WTC11 (cell line): ENCODE data around the gene INPPL1.

Experiments
- ATF3 ChIP-seq: sonication (generic); formaldehyde crosslinking; conservative IDR thresholded peaks from 2 replicates; pipeline ENCODE4 v1.8.1; 2022; ENCODE audit warnings: mild to moderate bottlenecking, missing genetic modification reagents
- CREB1 ChIP-seq: sonication (generic); formaldehyde crosslinking; IDR thresholded peaks from 2 replicates; pipeline ENCODE4 v1.8.0; 2023; ENCODE audit warnings: mild to moderate bottlenecking, missing genetic modification reagents
- CTCF ChIP-seq: fragments of 200-600 bp; IDR thresholded peaks from 2 replicates; pipeline ENCODE4 v1.8.0; 2022; ENCODE audit warnings: antibody characterized with exemption
- E2F1 ChIP-seq: sonication (generic); formaldehyde crosslinking; IDR thresholded peaks from 2 replicates; pipeline ENCODE4 v1.8.0; 2022; ENCODE audit warnings: mild to moderate bottlenecking, missing genetic modification reagents
- HMGXB4 ChIP-seq: sonication (generic); formaldehyde crosslinking; IDR thresholded peaks from 2 replicates; pipeline ENCODE4 v1.8.1; 2023; ENCODE audit warnings: mild to moderate bottlenecking, moderate library complexity, missing genetic modification reagents
- NFYB ChIP-seq: sonication (generic); formaldehyde crosslinking; conservative IDR thresholded peaks from 2 replicates; pipeline ENCODE4 v1.8.0; 2022; ENCODE audit warnings: low read depth, missing genetic modification reagents
- STAT6 ChIP-seq: sonication (generic); formaldehyde crosslinking; conservative IDR thresholded peaks from 2 replicates; pipeline ENCODE4 v1.8.1; 2023; ENCODE audit warnings: mild to moderate bottlenecking, low read depth, missing genetic modification reagents, moderate library complexity
- TF ChIP-seq, protein P1 (sequence below): sonication (generic); formaldehyde crosslinking; IDR thresholded peaks from 2 replicates; pipeline ENCODE4 v1.8.1; 2023; ENCODE audit warnings: mild to moderate bottlenecking, missing genetic modification reagents, moderate library complexity
- TF ChIP-seq, protein P2 (sequence below): sonication (generic); formaldehyde crosslinking; IDR thresholded peaks from 2 replicates; pipeline ENCODE4 v1.8.0; 2022; ENCODE audit warnings: missing genetic modification reagents

GRCh38 chr11:72236774-72237111 lies 12.2 kb downstream of the INPPL1 start:
- TF ChIP-seq STAT6 (CRISPR knock-in tag), result no peak
- TF ChIP-seq, protein P1, sequence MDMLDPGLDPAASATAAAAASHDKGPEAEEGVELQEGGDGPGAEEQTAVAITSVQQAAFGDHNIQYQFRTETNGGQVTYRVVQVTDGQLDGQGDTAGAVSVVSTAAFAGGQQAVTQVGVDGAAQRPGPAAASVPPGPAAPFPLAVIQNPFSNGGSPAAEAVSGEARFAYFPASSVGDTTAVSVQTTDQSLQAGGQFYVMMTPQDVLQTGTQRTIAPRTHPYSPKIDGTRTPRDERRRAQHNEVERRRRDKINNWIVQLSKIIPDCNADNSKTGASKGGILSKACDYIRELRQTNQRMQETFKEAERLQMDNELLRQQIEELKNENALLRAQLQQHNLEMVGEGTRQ (CRISPR knock-in tag), result no peak
- no peak for TF ChIP-seq HMGXB4 (CRISPR knock-in tag)
- TF ChIP-seq NFYB (CRISPR knock-in tag), result no peak
- TF ChIP-seq CREB1 (CRISPR knock-in tag), result no peak
- no peak for TF ChIP-seq CTCF
- TF ChIP-seq, protein P2, sequence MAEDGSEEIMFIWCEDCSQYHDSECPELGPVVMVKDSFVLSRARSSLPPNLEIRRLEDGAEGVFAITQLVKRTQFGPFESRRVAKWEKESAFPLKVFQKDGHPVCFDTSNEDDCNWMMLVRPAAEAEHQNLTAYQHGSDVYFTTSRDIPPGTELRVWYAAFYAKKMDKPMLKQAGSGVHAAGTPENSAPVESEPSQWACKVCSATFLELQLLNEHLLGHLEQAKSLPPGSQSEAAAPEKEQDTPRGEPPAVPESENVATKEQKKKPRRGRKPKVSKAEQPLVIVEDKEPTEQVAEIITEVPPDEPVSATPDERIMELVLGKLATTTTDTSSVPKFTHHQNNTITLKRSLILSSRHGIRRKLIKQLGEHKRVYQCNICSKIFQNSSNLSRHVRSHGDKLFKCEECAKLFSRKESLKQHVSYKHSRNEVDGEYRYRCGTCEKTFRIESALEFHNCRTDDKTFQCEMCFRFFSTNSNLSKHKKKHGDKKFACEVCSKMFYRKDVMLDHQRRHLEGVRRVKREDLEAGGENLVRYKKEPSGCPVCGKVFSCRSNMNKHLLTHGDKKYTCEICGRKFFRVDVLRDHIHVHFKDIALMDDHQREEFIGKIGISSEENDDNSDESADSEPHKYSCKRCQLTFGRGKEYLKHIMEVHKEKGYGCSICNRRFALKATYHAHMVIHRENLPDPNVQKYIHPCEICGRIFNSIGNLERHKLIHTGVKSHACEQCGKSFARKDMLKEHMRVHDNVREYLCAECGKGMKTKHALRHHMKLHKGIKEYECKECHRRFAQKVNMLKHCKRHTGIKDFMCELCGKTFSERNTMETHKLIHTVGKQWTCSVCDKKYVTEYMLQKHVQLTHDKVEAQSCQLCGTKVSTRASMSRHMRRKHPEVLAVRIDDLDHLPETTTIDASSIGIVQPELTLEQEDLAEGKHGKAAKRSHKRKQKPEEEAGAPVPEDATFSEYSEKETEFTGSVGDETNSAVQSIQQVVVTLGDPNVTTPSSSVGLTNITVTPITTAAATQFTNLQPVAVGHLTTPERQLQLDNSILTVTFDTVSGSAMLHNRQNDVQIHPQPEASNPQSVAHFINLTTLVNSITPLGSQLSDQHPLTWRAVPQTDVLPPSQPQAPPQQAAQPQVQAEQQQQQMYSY (CRISPR knock-in tag), result no peak
- TF ChIP-seq E2F1 (CRISPR knock-in tag), result no peak
- TF ChIP-seq ATF3 (CRISPR knock-in tag), result no peak
